HepG2 (cell line): Measurements from ENCODE around the gene TNKS1BP1. TPM values are rescaled to one million over a fixed set of nuclear protein-coding genes. Genes with fewer than 3 reads are reported as not detected.
A peak's percentile ranks its signal among the peaks of the same experiment; 100 is the strongest.

Experiments used
- ARHGAP35 ChIP-seq: sonication (generic); formaldehyde crosslinking; IDR thresholded peaks from 2 replicates; pipeline ENCODE4 v1.9.0; 2022; ENCODE audit warnings: mild to moderate bottlenecking, inconsistent platforms, moderate library complexity, missing genetic modification reagents, borderline replicate concordance
- ARID4A ChIP-seq: sonication (generic); formaldehyde crosslinking; IDR thresholded peaks from 2 replicates; pipeline ENCODE4 v1.5.0; 2020; ENCODE audit warnings: mild to moderate bottlenecking, missing genetic modification reagents, borderline replicate concordance
- CEBPG ChIP-seq: IDR thresholded peaks from 2 replicates; pipeline ENCODE4 v1.6.1; 2016
- DPF2 ChIP-seq: sonication (generic); formaldehyde crosslinking; IDR thresholded peaks from 2 replicates; pipeline ENCODE4 v1.4.0; 2020; ENCODE audit warnings: mild to moderate bottlenecking, low read depth, missing genetic modification reagents, borderline replicate concordance
- FOSL1 ChIP-seq: sonication (generic); formaldehyde crosslinking; IDR thresholded peaks from 2 replicates; pipeline ENCODE4 v1.9.0; 2021; ENCODE audit warnings: missing genetic modification reagents, borderline replicate concordance
- KLF13 ChIP-seq: sonication (generic); formaldehyde crosslinking; IDR thresholded peaks from 2 replicates; pipeline ENCODE4 v1.4.0; 2020; ENCODE audit warnings: mild to moderate bottlenecking, missing genetic modification reagents
- KLF15 ChIP-seq: sonication (generic); formaldehyde crosslinking; IDR thresholded peaks from 2 replicates; pipeline ENCODE4 v1.8.1; 2023; ENCODE audit warnings: borderline replicate concordance, mild to moderate bottlenecking, inconsistent platforms, missing genetic modification reagents, mixed read lengths
- PTBP1 ChIP-seq: fragments of 200-400 bp; formaldehyde crosslinking; IDR thresholded peaks from 2 replicates; pipeline ENCODE4 v1.6.1; 2018; ENCODE audit warnings: low read length, low read depth; ENCODE audit not compliant: poor library complexity, severe bottlenecking
- RARG ChIP-seq: sonication (generic); formaldehyde crosslinking; IDR thresholded peaks from 2 replicates; pipeline ENCODE4 v1.4.0; 2020; ENCODE audit warnings: low read depth, mild to moderate bottlenecking, missing genetic modification reagents
- RFX1 ChIP-seq: fragments of 450-650 bp; IDR thresholded peaks from 2 replicates; pipeline ENCODE4 v1.6.1; 2017
- TIGD3 ChIP-seq: sonication (generic); formaldehyde crosslinking; IDR thresholded peaks from 2 replicates; pipeline ENCODE4 v1.5.1; 2020; ENCODE audit warnings: mild to moderate bottlenecking, missing genetic modification reagents, borderline replicate concordance
- ZBTB40 ChIP-seq, 2 experiments: fragments of 450-650 bp in 1 of 2; sonication (generic) in 1 of 2; formaldehyde crosslinking in 1 of 2; IDR thresholded peaks; 2 replicates each; pipeline versions ENCODE4 v1.6.1 to v1.8.0; 2016 to 2022; ENCODE audit warnings: antibody characterized with exemption in 1 of 2, mild to moderate bottlenecking in 1 of 2, missing genetic modification reagents in 1 of 2
- ZC3H13 ChIP-seq: sonication (generic); formaldehyde crosslinking; IDR thresholded peaks from 2 replicates; pipeline ENCODE4 v1.8.1; 2023; ENCODE audit warnings: mild to moderate bottlenecking, missing genetic modification reagents, moderate library complexity
- ZNF740 ChIP-seq: sonication (generic); formaldehyde crosslinking; IDR thresholded peaks from 2 replicates; pipeline ENCODE4 v1.4.0; 2020; ENCODE audit warnings: missing genetic modification reagents
- polyA plus RNA-seq, 8 experiments: library from polyadenylated mRNA; depleted of rRNA in 3 of 8; stranded (reverse) in 7 of 8; unstranded in 1 of 8; fragments of >200 nt; fragmentation: Illumina TruSeq in 4 of 8; extraction: Trizol in 4 of 8; gene quantifications; 2 replicates each; pipeline versions ENCODE4 v1.2.1 to v1.2.3, GENCODE V29; 2011 to 2016; ENCODE audit warnings: low read depth in 4 of 8, missing spikeins in 1 of 8, mixed read lengths in 1 of 8; ENCODE audit not compliant: insufficient read depth in 1 of 8
- total RNA-seq, 5 experiments: library from RNA; depleted of rRNA; stranded (reverse); fragments of >200 nt; fragmentation: Illumina TruSeq; extraction: Trizol; gene quantifications; 2 replicates each; pipeline ENCODE4 v1.2.3, GENCODE V29; 2016; ENCODE audit warnings: low read depth in 1 of 5

TNKS1BP1 gene
- total and polyA plus RNA-seq, 2 of the 13 experiments (the other 11 are each of a cell fraction or from before 2014, with no cell fraction given) = 13.7 to 15.0 TPM

GRCh38 chr11:57310630-57311086 is 14.1 kb downstream of the TNKS1BP1 start (continued):
- TF ChIP-seq ZBTB40 (IDR thresholded peaks at IDR 0.05) (no peak), ZBTB40 (CRISPR knock-in tag; IDR thresholded peaks at IDR 0.05) (no peak), KLF13 (CRISPR knock-in tag) (no peak), ARID4A (0 out of 2 replicates have a peak, but pooled peaks have one; percentile 21), TIGD3 (CRISPR knock-in tag) (no peak), KLF15 (CRISPR knock-in tag) (no peak), RFX1 (no peak), ZNF740 (CRISPR knock-in tag) (no peak), PTBP1 (no peak), ZC3H13 (no peak), DPF2 (CRISPR knock-in tag) (peak; percentile 57; the same call in 1 of the 2 replicates), RARG (CRISPR knock-in tag) (no peak), ARHGAP35 (CRISPR knock-in tag) (no peak), CEBPG (CRISPR knock-in tag) (peak; percentile 96), FOSL1 (CRISPR knock-in tag) (no peak)
